Endothelial cell of umbilical vein (primary cell): ENCODE results near the gene ZNF892. TPM values are rescaled to one million over a fixed set of nuclear protein-coding genes. Genes with fewer than 3 reads are reported as not detected.

Source experiments
- BruUV-seq: library from RNA; stranded (reverse); fragments of 400-500 nt; replicated peaks from 2 replicates; lab custom pipeline; 2021; lab: Mats Ljungman, UMichigan
- CTCF ChIA-PET: fragments of 300-600, 350-600 bp; sonication (Branson Sonifier 250); formaldehyde crosslinking; loops from one replicate; lab custom pipeline; 2021; ENCODE audit warnings: antibody characterized with exemption, inconsistent platforms; lab: Charles Lee
- POLR2A ChIA-PET: fragments of 300-600, 350-600 bp; sonication (Branson Sonifier 250); formaldehyde crosslinking; loops from one replicate; lab custom pipeline; 2021; ENCODE audit warnings: antibody characterized with exemption, inconsistent platforms; lab: Charles Lee
- DNase-seq: peaks from one replicate; pipeline ENCODE4 v3.0.0-alpha.2; 2011; ENCODE audit warnings: low read depth, low spot score
- FAIRE-seq: peaks from 2 replicates; lab custom pipeline; 2011; peaks lifted over from hg19 to GRCh38; lab: Jason Lieb, UNC
- H2AFZ ChIP-seq: 2 replicates; pipeline ENCODE4 v1.6.0; 2012; ENCODE audit warnings: low read depth, low read length, control low read depth, inconsistent platforms
- H3K27ac ChIP-seq: 2 replicates; pipeline ENCODE4 v1.5.1; 2011; ENCODE audit warnings: low read depth, mild to moderate bottlenecking, control low read depth, low read length, moderate library complexity; ENCODE audit not compliant: insufficient read depth
- H3K27me3 ChIP-seq, 2 experiments: 2 replicates each; pipeline versions ENCODE4 v1.6.0 to v1.6.1; 2011; ENCODE audit warnings: low read length in 2 of 2, mixed read lengths in 1 of 2; ENCODE audit not compliant: control insufficient read depth in 2 of 2, insufficient read depth in 2 of 2
- H3K36me3 ChIP-seq, 2 experiments: 2 replicates in 1 of 2; 3 replicates in 1 of 2; pipeline ENCODE4 v1.5.1; 2011; ENCODE audit warnings: low read length in 2 of 2, mild to moderate bottlenecking in 1 of 2, moderate library complexity in 1 of 2; ENCODE audit not compliant: control insufficient read depth in 2 of 2, insufficient read depth in 2 of 2; ENCODE audit errors: extremely low read depth in 1 of 2
- H3K4me1 ChIP-seq: 3 replicates; pipeline ENCODE4 v1.5.1; 2011; ENCODE audit warnings: mild to moderate bottlenecking, low read length; ENCODE audit not compliant: control insufficient read depth, insufficient read depth; ENCODE audit errors: extremely low read depth
- H3K4me2 ChIP-seq: 2 replicates; pipeline ENCODE4 v1.6.1; 2011; ENCODE audit warnings: low read length, control low read depth, mixed read lengths; ENCODE audit not compliant: insufficient read depth
- H3K4me3 ChIP-seq, 3 experiments: fragments of 200-600 bp in 1 of 3; sonication (generic), shearing (Covaris generic) in 1 of 3; replicated peaks in 1 of 3; 2 replicates each; pipeline ENCODE4 v1.5.1; 2011 to 2016; ENCODE audit warnings: control low read depth in 3 of 3, low read length in 3 of 3, mild to moderate bottlenecking in 2 of 3, inconsistent platforms in 1 of 3, low read depth in 1 of 3, moderate library complexity in 1 of 3; ENCODE audit not compliant: insufficient read depth in 1 of 3
- H3K79me2 ChIP-seq: 2 replicates; pipeline ENCODE4 v1.6.0; 2012; ENCODE audit warnings: low read length, inconsistent platforms; ENCODE audit not compliant: control insufficient read depth, insufficient read depth
- H3K9ac ChIP-seq: replicated peaks from 2 replicates; pipeline ENCODE3; 2011; ENCODE audit warnings: low read length, control low read depth; ENCODE audit not compliant: insufficient read depth; ENCODE audit errors: extremely low read depth
- H3K9me1 ChIP-seq: replicated peaks from 3 replicates; pipeline ENCODE4 v1.6.0; 2011; ENCODE audit warnings: mild to moderate bottlenecking, low read length; ENCODE audit not compliant: control insufficient read depth, insufficient read depth; ENCODE audit errors: extremely low read depth
- H3K9me3 ChIP-seq: replicated peaks from 2 replicates; pipeline ENCODE4 v1.5.1; 2012; ENCODE audit warnings: low read length, inconsistent platforms; ENCODE audit not compliant: control insufficient read depth, insufficient read depth
- H4K20me1 ChIP-seq: replicated peaks from 2 replicates; pipeline ENCODE3; 2011; ENCODE audit warnings: mild to moderate bottlenecking, low read length; ENCODE audit not compliant: control insufficient read depth, insufficient read depth; ENCODE audit errors: extremely low read depth
- CTCF ChIP-seq, 2 donors: IDR thresholded peaks; 1 replicate in 1 of 2; 2 replicates in 1 of 2; pipeline ENCODE4 v1.5.1; 2011; ENCODE audit warnings: low read length in 2 of 2, mild to moderate bottlenecking in 2 of 2, moderate library complexity in 2 of 2, control low read depth in 1 of 2, inconsistent platforms in 1 of 2, low read depth in 1 of 2; ENCODE audit not compliant: insufficient read depth in 1 of 2; ENCODE audit errors: extremely low read depth in 1 of 2
- EZH2 ChIP-seq: IDR thresholded peaks from 2 replicates; pipeline ENCODE4 v1.6.1; 2012; ENCODE audit warnings: borderline replicate concordance, low read depth, mild to moderate bottlenecking, moderate library complexity, low read length, inconsistent platforms; ENCODE audit not compliant: severe bottlenecking
- FOS ChIP-seq: IDR thresholded peaks from 2 replicates; pipeline ENCODE4 v1.6.1; 2011; ENCODE audit warnings: mild to moderate bottlenecking, low read length, moderate library complexity, borderline replicate concordance; ENCODE audit not compliant: insufficient read depth
- GATA2 ChIP-seq: IDR thresholded peaks from 2 replicates; pipeline ENCODE4 v1.7.0; 2011; ENCODE audit warnings: low read depth, mild to moderate bottlenecking, moderate library complexity, mixed read lengths, low read length; ENCODE audit not compliant: insufficient read length, insufficient read depth
- JUN ChIP-seq: IDR thresholded peaks from 2 replicates; pipeline ENCODE4 v1.6.1; 2011; ENCODE audit warnings: borderline replicate concordance, low read depth; ENCODE audit not compliant: insufficient read length, insufficient read depth
- MAX ChIP-seq: IDR thresholded peaks from 2 replicates; pipeline ENCODE4 v1.6.1; 2011; ENCODE audit not compliant: insufficient read depth, insufficient read length
- MYC ChIP-seq: IDR thresholded peaks from one replicate; pipeline ENCODE4 v1.6.1; 2011; ENCODE audit warnings: mild to moderate bottlenecking, low read depth, low read length
- POLR2A ChIP-seq: IDR thresholded peaks from 2 replicates; pipeline ENCODE4 v1.6.1; 2012; ENCODE audit warnings: low read depth, mild to moderate bottlenecking, control low read depth, low read length
- POLR2AphosphoS5 ChIP-seq: IDR thresholded peaks from 2 replicates; pipeline ENCODE4 v1.6.1; 2012; ENCODE audit warnings: low read depth, mild to moderate bottlenecking, control low read depth, low read length, moderate library complexity; ENCODE audit not compliant: insufficient read depth
- dilution Hi-C: fragments of 300-500 bp; cut with MboI; formaldehyde crosslinking; loops from one replicate; pipeline ENCODE4 v1.15.0; 2019; ENCODE audit warnings: low sequenced_read_pairs; ENCODE audit not compliant: extremely low pct_ligation_motif_present
- intact Hi-C: fragments of 100-400 bp; cut with micrococcal nuclease; formaldehyde crosslinking; loops from one replicate; pipeline ENCODE4 v1.10.0; 2022
- polyA plus RNA-seq, 4 experiments: library from polyadenylated mRNA; depleted of rRNA in 3 of 4; stranded (reverse) in 3 of 4; unstranded in 1 of 4; fragments of >200 nt; gene quantifications; 2 replicates each; pipeline versions ENCODE4 v1.2.1 to v1.2.3, GENCODE V29; 2011 to 2012; ENCODE audit warnings: missing spikeins in 1 of 4
- total RNA-seq: library from RNA; stranded (reverse); gene quantifications from 2 replicates; pipeline ENCODE4 v1.2.3, GENCODE V29; 2021

ZNF892 gene
- total and polyA plus RNA-seq, 2 donors (not counting 3 experiments of a cell fraction or from before 2014, with no cell fraction given) = 0.65 to 3.7 TPM

DNA sequence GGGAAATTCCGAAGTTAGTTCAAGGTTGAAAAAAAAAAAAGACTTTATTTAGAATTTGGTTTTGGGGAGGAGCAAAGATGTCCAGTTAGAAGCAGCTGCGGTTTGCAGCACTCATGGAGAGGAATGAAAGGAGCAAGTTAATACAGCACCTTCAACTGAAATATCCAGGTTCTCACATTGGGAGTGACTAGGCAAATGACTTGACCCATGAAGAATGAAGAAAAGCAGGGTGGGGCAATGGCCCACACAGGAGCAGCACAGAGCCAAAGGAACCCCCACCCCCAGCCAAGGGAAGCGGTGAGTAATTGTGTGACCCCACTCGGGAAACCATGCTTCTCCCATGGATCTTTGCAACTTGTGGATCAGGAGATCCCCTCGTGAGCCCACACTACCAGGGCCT is 32.8 kb downstream of the ZNF892 start:
- TF ChIP-seq CTCF (IDR thresholded peaks at IDR 0.05; ENCODE audit: extremely low read depth in 1 of 2, insufficient read depth in 1 of 2, low read depth in 1 of 2, low read length in 2 of 2) = no peak
- no peak for TF ChIP-seq MYC
- no peak for TF ChIP-seq EZH2
- no peak for TF ChIP-seq MAX
- TF ChIP-seq GATA2 = no peak
- CTCF ChIA-PET = interaction anchor here (1.1 kb wide), 1 partner anchor 9 kb away, joined by 3 read pairs; no protein-coding TSS in a partner anchor
- FAIRE-seq (no peak), DNase-seq (no peak)
- no peak overlapping the region for H3K27ac ChIP-seq
- H3K4me3 ChIP-seq = no peak overlapping the region
- no peaks in the 10 kb centered on the region for H4K20me1 ChIP-seq
- H3K9me3 ChIP-seq = no peaks in the 10 kb centered on the region
- dilution Hi-C loops (no loop called here), intact Hi-C loops (no loop called here)
- H3K36me3 ChIP-seq = no peaks in the 10 kb centered on the region
- H3K4me1 ChIP-seq = no peaks in the 10 kb centered on the region
- H3K27me3 ChIP-seq = no peaks in the 10 kb centered on the region
- BruUV-seq = no TSS peak
- no peaks in the 10 kb centered on the region for H3K79me2 ChIP-seq
- H2AFZ ChIP-seq = no peak overlapping the region
- no peak overlapping the region for H3K4me2 ChIP-seq
- POLR2A ChIA-PET = no interaction called here
- H3K9me1 ChIP-seq = no peaks in the 10 kb centered on the region
- no peak overlapping the region for H3K9ac ChIP-seq

DNA sequence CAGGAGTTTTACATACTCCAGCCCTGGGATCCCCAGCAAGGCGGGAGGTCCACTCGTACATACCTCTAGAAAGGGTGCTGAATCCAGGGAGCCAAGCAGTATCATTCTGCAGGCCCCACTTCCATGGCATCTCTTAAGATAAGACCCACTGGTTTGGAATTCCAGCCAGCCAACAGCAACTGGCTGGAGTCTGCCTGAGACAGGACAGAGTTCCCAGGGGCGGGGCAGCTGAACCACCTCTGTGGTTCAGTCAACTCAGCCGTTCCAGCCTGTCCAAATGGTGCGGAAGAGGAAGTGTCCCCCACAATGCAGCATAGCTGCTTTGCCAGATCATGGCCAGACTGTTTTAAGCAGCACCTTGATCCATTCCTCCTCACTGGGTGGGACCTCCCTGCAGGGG is 33.2 kb downstream of the ZNF892 start:
- BruUV-seq = no TSS peak
- FAIRE-seq (no peak), DNase-seq (no peak)
- Histone ChIP-seq H3K27me3 (no peaks in the 10 kb centered on the region), H3K36me3 (no peaks in the 10 kb centered on the region), H2AFZ (no peak overlapping the region), H3K4me2 (no peak overlapping the region), H3K9ac (no peak overlapping the region), H3K9me1 (no peaks in the 10 kb centered on the region), H3K4me3 (no peak overlapping the region), H4K20me1 (no peaks in the 10 kb centered on the region), H3K9me3 (no peaks in the 10 kb centered on the region), H3K4me1 (no peaks in the 10 kb centered on the region), H3K27ac (no peak overlapping the region), H3K79me2 (no peaks in the 10 kb centered on the region)
- ChIA-PET POLR2A (no interaction called here), CTCF (interaction anchor here (1.1 kb wide), 1 partner anchor 9 kb away, joined by 3 read pairs; no protein-coding TSS in a partner anchor)
- TF ChIP-seq GATA2 (no peak), EZH2 (no peak), JUN (no peak), FOS (no peak), MAX (no peak), POLR2A (no peak), POLR2AphosphoS5 (no peak), CTCF (IDR thresholded peaks at IDR 0.05; ENCODE audit: extremely low read depth in 1 of 2, insufficient read depth in 1 of 2, low read depth in 1 of 2, low read length in 2 of 2) (no peak), MYC (no peak)
- dilution Hi-C loops = no loop called here
- intact Hi-C loops = no loop called here
